KOPT-K1 (cell line): ENCODE data around the gene TUBB2B.
"Not testable (repeated sequence)": the region's sequence is repeated elsewhere in the genome, so short reads cannot be mapped to it uniquely, and the experiment has no call there.

ENCODE experiments used
- H3K27ac ChIP-seq: fragments of 200-600 bp; sonication (generic); 2 replicates; pipeline ENCODE4 v1.5.1; 2016; ENCODE audit warnings: antibody characterized with exemption, mild to moderate bottlenecking, low read depth, low read length; ENCODE audit not compliant: poor library complexity, severe bottlenecking
- H3K36me3 ChIP-seq: fragments of 200-600 bp; sonication (generic); 2 replicates; pipeline ENCODE4 v1.5.1; 2017; ENCODE audit warnings: antibody characterized with exemption, mild to moderate bottlenecking, low read length, moderate library complexity; ENCODE audit not compliant: insufficient read depth
- H3K9me3 ChIP-seq: fragments of 200-600 bp; sonication (generic); 2 replicates; pipeline ENCODE4 v1.5.1; 2017; ENCODE audit warnings: antibody characterized with exemption, low read length, mild to moderate bottlenecking; ENCODE audit not compliant: insufficient read depth, poor library complexity, severe bottlenecking

The TUBB2B gene

DNA sequence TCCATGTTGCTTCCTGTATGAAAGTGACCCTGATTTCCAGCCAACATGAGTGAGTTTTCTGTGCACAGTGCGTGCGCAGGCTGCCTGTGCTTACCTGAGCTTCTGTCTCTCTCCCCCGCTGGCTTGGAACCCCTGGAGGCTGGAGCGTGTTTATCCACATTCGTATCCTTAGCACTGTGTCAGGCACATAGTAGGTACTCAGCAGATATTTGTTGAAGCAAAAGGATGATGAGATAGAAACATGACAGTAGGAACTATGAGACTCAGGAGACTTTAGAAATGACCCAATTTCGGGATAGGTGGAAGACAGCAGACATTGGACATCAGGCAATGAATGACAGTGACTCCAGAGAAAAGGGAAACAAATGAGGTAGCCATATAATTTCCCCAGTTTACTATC, 15.2 kb downstream of the TUBB2B start:
- Histone ChIP-seq H3K27ac (no peak overlapping the region), H3K36me3 (no peaks in the 10 kb centered on the region), H3K9me3 (no peaks in the 10 kb centered on the region)

DNA sequence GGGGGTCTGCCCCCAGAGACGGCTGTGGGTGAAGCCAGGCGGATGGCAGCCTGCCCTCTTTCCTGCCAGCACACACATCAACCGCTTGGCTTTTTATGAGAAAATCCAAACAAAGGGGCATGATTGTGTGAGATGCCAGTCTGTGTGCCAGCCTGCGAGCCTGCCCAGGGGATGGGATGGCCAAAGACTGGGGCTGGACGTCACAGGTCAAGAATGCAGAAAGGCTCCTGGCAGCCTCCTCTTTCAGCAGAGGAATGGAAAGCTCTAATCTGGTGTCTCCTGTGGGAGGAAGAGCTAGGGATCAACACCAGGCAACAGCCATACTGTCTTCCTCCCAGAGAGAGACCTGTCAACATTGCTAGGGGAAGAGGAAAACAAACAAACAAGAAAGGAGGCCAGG, 15.8 kb downstream of the TUBB2B start:
- Histone ChIP-seq H3K9me3 (peaks cover 1% of the 10 kb centered on the region), H3K27ac (no peak overlapping the region), H3K36me3 (no peaks in the 10 kb centered on the region)

DNA sequence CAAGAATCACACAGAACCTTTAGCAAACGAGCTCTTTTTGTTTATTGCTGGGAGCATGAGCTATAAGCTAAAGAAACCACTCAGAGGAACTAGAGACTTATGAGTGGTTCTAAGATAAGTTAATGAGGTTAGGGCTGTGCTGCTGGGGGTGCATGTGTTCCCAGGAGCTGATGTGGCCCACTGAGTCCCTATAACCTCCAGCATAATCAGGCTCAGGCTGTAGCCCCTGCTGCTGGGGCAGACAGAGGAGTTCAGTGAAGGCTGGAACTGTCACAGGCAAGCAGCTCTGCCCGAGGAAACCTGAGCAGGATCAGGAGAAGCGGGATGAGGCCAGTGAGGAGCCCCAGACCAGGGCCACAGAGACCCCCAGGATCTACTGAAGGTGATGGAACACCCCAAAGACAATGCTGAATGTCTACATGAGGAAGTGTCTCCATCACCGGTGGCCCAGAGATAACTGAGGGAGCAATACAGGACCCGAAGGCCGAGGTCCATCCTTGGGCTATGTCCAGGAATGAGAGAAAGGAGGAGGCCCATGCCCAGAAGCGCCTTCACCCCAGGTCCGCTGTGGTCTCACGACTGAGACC, 17.3 kb downstream of the TUBB2B start:
- Histone ChIP-seq H3K9me3 (peaks cover 4% of the 10 kb centered on the region), H3K36me3 (no peaks in the 10 kb centered on the region), H3K27ac (no peak overlapping the region)

DNA sequence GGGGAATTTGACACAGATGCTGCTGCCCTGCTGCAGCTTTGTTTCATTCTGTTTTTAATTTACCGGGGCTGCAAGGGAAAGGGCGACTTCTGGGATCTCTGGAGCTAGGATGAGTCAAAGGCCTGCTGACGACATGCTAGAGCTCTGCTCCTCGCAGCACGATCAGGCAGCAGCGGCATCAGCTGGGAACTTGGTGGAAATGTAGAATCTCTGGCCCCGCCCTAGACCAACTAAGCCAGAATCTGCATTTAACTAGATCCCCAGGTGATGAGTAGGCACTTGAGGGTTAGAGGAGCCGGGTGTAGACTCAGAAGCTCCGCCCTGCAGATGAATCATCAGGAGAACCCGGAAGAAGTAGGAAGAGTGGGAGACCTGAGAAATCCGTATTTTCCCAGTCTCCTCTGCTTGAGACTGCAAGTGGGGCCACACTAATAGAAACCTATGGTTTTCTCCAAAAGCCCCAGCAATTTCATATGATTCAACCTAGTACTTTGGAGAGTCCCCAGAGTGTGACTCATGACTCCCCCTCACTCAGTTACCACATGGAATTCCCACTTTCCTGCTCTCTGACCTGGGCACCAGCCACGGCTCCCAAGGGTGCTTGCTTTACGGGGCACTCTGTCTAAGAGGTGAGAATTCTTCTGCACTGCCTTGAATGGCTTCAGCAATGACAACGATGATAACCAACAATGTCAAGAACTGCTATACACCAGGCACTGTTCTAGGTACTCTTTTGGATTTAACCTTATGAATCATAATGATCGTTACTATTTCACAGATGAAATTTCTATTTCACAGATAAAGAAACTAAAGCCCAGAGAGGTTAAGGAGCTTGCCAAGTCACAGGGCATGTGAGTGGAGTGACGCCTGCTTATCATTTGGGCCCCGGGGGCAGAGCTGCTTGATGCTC, 18.1 kb downstream of the TUBB2B start:
- no peak overlapping the region for H3K27ac ChIP-seq
- H3K36me3 ChIP-seq = no peaks in the 10 kb centered on the region

DNA sequence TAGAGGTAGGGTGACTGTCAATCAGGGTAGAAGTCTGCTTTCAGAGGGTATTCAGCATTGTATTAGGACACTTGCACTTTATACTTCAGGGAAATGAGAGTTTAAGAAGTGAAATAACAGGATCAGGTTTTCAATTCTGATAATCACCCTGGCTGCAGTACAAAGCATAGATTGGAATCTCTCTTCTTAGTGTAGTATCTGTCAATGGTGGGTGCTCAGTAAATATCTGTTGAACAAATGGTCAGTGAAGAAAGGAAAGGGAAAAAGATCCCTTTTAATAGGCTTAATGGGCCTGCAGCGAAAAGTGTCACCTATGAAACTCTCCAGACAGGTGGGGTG, 18.7 kb downstream of the TUBB2B start:
- peaks cover 4% of the 10 kb centered on the region for H3K9me3 ChIP-seq
- no peak overlapping the region for H3K27ac ChIP-seq
- no peaks in the 10 kb centered on the region for H3K36me3 ChIP-seq

More for the DNA sequence above, 18.1 kb downstream of the TUBB2B start:
- H3K9me3 ChIP-seq = peaks cover 4% of the 10 kb centered on the region

DNA sequence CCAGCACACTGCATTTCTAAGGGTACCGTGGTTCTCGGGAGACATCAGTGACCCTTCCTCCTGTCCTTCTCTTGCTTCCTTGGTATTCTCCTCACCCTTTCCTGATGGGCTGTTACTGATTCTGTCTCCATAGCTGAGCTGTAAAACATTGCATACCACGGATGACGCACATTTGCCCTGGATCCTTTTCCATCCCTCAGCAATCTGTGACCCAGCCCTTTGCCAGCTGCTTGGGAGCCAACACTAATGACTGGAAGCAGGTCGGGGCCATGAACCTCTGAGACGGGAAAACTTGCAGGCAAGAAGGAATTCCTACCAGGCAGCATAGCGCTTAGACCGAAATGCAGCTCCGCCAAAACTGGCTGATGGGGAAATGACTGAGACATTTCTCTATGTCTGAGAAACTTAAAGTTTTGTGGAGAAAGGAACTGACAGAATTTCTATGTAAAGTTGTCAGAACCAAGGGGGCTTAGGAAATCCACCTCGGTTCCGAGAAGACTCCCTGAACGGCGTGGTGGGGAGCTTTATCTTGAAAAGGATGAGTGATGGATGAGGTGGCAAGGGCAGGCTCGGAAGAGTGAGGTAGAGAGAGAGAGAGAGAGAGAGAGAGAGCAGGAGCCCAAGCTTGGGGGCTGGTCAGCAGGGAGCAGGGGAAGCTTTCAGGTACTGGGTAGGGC, 19.2 kb downstream of the TUBB2B start:
- Histone ChIP-seq H3K9me3 (peaks cover 4% of the 10 kb centered on the region), H3K27ac (no peak overlapping the region)

GRCh38 chr6:3206339-3207015, 21.0 kb downstream of the TUBB2B start:
- Histone ChIP-seq H3K27ac (no peak overlapping the region), H3K36me3 (no peaks in the 10 kb centered on the region), H3K9me3 (peaks cover 4% of the 10 kb centered on the region)

More for the DNA sequence above, 19.2 kb downstream of the TUBB2B start:
- H3K36me3 ChIP-seq = no peaks in the 10 kb centered on the region

- Histone ChIP-seq H3K27ac (no peak overlapping the region), H3K36me3 (no peaks in the 10 kb centered on the region), H3K9me3 (peaks cover 4% of the 10 kb centered on the region)
These were observed 21.5 kb downstream of the TUBB2B start for GRCh38 chr6:3205913-3206312.

GRCh38 chr6:3204921-3205320, 22.5 kb downstream of the TUBB2B start:
- no peaks in the 10 kb centered on the region for H3K36me3 ChIP-seq
- H3K9me3 ChIP-seq = peaks cover 4% of the 10 kb centered on the region
- no peak overlapping the region for H3K27ac ChIP-seq

- Histone ChIP-seq H3K27ac (no peak overlapping the region), H3K36me3 (no peaks in the 10 kb centered on the region), H3K9me3 (peaks cover 4% of the 10 kb centered on the region)
These were observed 24.3 kb downstream of the TUBB2B start for GRCh38 chr6:3202999-3203696.

DNA sequence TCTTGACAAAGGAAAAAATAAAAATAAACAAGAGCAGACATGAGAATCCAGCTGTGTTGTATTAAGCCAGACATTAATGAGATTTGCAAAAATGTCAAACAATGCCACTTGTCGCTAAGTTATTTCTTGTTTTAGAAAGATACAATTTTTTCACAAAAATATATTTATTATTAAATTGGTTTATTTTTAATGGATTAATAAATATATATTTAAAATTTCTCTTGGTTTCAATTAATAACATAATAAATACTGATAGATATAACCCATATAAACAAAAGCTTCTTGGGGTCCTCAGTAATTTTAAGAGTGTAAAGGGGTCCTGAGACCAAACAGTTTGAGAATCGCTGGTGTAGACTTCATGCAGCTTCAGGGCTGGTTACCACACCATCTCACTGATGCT, 26.1 kb downstream of the TUBB2B start:
- H3K9me3 ChIP-seq = no peaks in the 10 kb centered on the region
- H3K36me3 ChIP-seq = no peaks in the 10 kb centered on the region
- H3K27ac ChIP-seq = no peak overlapping the region

DNA sequence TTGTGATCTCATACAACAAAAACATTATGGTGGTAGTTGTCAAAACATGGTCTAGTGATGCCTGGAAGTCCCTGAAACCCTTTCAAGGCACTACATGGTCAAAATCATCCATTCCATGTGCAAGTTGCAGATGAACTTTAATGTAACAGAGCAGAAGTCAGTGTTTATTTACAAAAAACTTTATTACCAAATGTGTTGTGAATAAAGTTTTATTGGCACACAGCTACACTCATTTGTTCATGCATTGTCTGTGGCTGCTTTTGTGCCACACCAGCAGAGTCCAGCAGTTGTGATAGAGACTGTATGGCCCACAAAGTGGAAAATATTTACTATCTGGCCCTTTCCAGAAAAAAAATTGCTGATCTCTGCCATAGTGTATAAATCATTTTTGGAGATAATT, 26.8 kb downstream of the TUBB2B start:
- Histone ChIP-seq H3K9me3 (no peaks in the 10 kb centered on the region), H3K36me3 (no peaks in the 10 kb centered on the region), H3K27ac (no peak overlapping the region)

- Histone ChIP-seq H3K27ac (no peak overlapping the region), H3K9me3 (no peaks in the 10 kb centered on the region), H3K36me3 (no peaks in the 10 kb centered on the region)
These were observed 28.1 kb downstream of the TUBB2B start for GRCh38 chr6:3199382-3199781.

DNA sequence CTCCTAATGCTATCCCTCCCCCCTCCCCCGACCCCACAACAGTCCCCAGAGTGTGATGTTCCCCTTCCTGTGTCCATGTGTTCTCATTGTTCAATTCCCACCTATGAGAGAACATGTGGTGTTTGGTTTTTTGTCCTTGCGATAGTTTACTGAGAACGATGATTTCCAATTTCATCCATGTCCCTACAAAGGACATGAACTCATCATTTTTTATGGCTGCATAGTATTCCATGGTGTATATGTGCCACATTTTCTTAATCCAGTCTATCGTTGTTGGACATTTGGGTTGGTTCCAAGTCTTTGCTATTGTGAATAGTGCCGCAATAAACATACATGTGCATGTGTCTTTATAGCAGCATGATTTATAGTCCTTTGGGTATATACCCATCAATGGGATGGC, 29.7 kb downstream of the TUBB2B start:
- not testable (repeated sequence) for H3K36me3 ChIP-seq

More for the DNA sequence above, 29.7 kb downstream of the TUBB2B start:
- not testable (repeated sequence) for H3K27ac ChIP-seq, H3K9me3 ChIP-seq
